ENCODE data around the gene TRAP1. TPM values are rescaled to one million over a fixed set of nuclear protein-coding genes. Genes with fewer than 3 reads are reported as not detected.

The TRAP1 gene
- 204 and 236 TPM in 2 replicates for polyA plus RNA-seq (2014; cell fraction: cytosol; rRNA removed)
- 403 and 415 TPM in 2 replicates for polyA plus RNA-seq (2014; cell fraction: nucleus; rRNA removed)

DNA sequence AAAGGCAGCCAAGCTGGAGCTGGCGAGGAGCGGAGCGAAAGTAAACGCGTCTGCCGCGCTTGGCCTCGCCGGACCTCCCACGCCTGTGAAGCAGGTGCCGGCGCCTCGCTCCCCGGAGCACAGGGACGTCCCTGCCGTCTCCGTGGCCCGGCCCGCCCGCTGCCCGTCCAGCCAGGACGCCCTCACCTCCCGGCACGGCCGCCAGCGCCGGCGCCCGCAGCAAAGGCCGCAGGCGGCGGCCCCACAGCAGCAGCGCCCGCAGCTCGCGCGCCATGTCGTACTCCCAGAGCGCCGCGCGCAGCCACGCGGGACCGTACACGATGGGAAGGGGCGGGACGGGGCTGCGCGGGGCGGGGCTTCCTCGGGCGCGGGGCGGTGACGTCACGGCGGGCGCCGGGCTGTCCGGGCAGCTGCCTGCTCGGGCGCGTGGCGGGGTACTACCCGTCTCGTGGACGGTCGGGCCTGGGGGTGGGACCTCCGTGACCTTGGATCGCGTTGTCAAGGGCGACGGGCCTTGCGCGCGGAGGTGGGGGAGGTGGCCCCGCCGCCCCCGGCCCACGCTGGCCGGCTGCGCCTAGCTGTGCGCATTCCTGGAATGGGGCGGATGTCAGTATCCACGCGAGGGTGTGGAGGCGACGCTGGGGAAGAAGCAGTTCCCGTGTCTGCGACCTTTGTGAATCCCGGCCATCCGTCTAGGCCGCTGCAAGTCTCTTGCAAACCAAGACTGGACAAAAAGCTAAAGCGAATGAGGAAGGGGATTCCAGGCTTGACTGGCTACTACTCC is at the start of gene TRAP1:
TSS of gene TRAP1 (minus strand) at position 290 of the 784 bp plus-strand sequence. CDS start at position 274, 16 bp downstream.
- peak; percentile 84 for DNase-seq (ENCODE audit: low spot score)

GRCh38 chr16:3766177-3766576 is 48.9 kb upstream of the TRAP1 start:
- no peak for DNase-seq (ENCODE audit: low spot score)

DNA sequence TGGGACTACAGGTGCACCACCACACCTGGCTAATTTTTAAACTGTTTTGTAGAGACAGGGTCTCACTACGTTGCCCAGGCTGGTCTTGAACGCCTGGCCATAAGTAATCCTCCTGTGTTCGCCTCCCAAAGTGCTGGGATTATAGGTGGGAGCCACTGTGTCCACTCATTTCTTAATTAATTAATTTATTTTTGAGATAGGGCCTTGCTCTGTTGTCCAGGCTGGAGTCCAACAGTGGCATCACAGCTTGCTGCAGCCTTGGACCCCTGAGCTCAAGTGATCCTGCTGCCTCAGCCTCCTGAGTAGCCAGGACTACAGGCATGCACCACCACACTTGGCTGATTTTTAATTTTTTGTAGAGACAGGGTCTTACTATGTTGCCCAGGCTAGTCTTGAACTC is 47.1 kb upstream of the TRAP1 start:
- DNase-seq (ENCODE audit: low spot score), result no peak

DNA sequence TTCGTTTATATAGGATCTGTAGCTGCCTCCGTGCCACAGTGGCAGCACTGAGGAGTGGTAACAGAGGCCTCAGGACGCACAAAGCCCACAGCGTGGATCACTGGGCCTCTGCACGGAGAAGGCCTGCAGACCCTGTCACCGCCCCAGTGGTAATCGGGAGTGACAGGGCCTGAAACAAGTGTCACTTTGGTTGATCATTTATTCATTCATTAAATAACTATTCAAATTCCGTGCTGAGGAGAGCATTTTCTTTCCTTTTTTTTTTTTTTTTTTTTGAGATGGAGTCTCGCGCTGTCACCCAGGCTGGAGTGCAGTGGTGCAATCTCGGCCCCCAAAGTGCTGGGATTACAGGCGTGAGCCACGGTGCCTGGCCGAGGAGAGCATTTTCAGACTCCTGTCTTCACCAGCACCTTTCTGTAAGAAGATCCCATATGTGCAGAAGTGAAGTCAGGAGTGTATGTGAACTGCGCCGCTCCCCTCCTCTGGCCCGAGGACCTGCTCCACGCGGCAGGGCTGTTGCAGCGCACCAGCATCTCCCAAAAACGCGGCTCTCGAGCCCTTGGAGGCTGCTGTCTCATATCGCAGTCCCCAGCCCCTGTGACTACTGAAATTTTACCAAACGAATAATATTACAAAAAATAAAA is 44.9 kb upstream of the TRAP1 start:
- no peak for DNase-seq (ENCODE audit: low spot score)

DNA sequence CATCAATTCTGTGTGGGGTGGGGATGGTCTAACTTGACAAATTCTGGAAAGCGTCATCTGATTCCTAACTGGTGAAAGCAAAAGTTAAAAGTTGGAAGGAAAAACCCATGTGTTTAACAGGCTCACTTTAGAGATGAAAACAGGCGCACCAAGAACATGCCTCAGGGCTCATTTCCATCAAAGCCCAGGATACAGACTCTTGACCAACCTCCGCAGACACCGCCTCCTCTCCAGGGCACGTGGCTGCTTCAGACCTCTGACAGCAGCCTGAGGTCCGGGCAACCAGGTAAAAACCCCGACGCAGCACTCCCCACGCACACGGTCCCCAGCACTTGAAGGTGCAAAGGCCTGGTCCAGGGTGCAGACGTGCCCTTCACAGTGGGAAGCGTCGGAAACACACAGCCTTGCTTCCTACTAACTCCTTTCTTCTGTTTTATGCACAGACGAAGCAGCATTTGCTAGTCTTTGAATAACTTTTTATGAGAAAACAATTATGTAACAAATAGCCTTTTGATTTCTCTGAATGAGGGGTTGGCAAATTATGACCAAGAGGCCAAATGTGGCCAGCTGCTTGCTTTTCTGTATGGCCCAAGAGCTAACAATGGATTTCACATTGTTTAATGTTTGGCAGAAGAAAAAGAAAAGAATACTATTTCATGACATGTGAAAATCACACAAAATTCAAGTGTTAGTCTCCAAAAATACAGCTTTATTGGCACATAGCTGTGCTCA is 44.2 kb upstream of the TRAP1 start:
- DNase-seq (ENCODE audit: low spot score), result no peak

DNA sequence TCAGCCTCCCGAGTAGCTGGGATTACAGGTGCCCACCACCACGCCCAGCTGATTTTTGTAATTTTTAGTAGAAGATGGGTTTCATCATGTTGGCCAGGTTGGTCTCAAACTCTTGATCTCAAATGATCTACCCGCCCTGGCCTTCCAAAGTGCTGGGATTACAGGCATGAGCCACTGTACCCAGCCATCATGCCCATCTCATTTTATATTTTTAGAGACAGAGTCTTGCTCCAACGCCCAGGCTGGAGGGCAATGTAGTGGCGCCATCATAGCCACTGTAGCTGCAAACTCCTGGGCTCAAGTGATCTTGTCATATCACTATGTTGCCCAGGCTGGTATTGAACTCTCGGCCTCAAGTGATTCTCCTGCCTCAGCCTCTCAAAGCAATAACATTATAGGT is 43.2 kb upstream of the TRAP1 start:
- DNase-seq (ENCODE audit: low spot score), result no peak

DNA sequence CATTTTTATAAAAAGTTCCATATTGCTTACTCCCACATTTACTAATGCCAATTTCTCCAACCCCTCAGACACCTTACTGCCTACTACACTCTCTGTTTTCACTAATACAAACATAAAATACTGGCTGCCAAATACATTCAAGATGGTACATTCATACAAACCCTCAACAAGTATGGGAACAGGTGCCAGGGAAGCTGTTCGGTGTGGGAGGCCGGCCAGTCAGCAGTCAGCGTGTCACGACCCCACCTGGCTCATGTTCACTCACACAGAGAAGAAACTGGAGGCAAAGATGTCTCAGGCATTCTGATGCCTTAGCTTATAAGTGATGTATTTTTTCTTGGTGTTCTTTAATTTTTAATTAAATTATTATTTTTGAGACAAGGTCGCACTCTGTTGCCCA is 42.4 kb upstream of the TRAP1 start:
- DNase-seq (ENCODE audit: low spot score), result no peak

DNA sequence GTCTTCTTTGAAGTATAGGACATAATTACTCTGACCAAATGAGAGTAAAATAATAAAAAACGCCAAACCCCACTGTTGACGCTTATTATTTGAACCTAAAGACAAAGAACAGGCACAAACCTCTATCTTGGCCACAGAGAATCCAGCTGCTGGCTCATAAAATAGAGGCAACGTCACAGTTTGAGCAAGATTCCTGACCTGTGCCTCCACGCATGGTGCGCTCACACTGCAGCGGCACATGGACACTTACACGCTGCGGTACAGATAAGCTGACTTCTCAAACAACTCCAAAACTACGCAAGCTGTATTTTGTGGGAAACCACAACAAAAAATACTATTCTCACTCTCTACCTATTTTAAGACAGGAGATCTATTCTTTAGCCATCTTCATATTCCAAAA is 38.8 kb upstream of the TRAP1 start:
- DNase-seq (ENCODE audit: low spot score), result no peak

DNA sequence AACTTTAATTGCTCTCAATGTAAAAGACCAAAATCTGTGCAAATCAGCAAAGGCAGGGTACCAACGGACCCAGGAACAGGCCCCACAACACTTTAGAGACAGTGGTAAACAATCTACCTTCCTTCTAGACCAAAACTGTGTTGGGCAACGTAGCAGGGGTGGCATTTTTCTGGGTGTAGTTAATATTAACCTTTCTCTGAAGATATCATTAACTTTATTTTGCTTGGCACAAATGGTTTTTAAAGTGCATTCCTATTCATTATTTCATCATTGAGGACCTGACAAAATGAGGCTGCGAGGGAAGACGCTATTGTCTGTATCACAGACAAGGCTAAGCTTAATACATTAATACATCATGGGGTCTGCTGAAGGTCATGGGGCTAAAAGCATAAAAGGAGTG is 37.9 kb upstream of the TRAP1 start:
- no peak for DNase-seq (ENCODE audit: low spot score)

DNA sequence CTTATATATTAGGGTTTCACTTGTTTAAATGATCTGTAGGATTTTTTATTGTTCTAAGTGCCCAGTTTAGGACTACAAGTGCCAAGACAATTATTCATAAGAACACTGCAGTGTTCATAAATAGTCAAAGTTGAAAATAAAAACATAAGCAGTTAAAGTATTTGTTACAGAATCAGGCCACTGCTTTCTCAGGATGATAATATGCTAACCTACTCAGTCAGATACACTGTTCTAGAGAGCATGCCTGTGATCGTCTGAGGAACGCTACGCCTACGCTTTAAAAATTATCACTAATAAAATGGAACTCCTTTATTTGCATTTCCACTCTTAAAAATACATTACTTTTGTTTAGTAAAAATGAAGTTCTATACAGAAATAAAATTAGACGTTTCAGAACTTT is 37.4 kb upstream of the TRAP1 start:
- no peak for DNase-seq (ENCODE audit: low spot score)

- no peak for DNase-seq (ENCODE audit: low spot score)
These were observed 36.9 kb upstream of the TRAP1 start for GRCh38 chr16:3754081-3754703.

DNA sequence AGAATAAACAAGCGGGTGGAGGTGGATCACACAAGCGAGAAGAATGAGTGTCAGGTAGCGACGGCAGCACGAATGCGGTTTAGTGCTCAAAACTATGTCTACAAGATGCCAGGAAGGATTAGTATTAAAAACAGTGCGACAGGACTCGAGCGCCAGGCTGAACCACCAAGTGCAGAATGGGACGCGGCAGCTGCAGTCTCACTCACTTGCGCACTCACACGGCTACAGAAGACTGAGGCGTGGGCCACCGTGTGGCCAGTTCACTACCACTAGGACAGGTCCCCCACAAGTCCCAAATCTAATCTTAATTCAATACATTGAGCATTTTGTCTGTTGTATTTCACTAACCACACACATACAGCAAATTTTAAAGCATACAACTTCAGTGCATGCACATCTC is 35.7 kb upstream of the TRAP1 start:
- DNase-seq (ENCODE audit: low spot score), result no peak

DNA sequence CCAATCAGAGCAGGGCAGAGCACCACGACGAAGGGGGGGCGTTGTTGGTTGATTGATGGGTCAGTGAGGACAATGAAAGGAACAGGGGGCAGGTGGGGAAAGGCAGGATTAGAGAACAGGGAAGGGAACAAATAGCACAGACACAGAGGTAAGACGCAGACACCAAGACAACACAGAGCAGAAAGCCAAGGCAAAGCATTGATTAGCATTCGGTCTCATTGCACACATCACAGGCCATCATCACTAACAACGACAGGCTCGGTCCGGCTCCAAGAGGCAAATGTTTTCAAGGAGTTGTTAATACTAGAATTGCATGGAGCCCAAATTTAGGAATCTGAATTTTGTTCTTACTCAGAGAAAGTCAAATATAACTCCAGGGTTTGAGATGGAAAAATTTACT is 34.6 kb upstream of the TRAP1 start:
- DNase-seq (ENCODE audit: low spot score), result no peak

DNA sequence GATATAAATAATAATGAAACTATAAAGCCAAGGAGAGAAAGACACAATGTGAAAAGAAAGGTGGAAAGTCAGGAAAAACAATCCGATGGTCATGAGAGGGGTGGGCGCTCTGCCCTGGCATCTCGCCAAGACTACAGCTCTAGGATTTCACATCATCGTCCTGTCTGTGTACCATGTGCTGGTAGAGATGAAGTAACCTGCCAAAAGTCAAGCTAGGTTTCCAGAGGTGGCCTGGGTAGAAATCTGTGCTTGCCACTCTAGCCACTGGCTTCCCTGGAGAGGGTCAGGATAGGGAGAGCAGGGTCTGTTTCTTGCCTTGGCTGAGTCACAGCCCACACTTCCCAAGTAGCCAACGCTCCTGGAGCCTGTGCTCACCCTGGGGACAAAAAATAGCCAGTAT is 31.0 kb upstream of the TRAP1 start:
- DNase-seq (ENCODE audit: low spot score), result no peak

DNA sequence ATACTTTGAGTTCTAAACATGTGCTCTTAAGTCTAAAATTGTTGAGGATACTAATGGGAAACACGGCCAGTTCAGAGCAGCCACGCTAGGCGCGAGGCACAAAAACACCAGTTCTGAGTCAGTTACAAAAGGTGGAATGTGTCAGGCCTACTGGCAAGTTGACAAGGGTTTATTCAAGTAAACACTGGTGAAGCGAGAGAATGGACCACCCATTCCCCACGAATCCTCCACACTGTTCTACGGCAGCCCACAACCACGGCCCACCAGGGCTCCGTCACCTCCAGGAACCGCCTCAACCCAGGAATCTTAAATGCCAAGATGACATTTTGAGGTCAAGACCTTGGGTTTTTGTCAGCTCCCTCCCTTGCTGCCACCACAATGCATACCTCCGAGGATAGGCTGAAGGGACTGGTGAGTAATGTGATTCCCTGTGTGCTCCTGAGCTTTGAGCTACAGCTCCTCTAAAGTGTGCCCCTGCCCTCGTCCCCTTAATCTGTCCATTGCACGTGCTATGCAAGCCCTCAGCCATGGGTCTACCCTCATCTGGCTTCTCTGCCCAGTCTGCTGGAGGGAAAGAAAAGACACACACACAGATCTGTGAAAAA is 28.5 kb upstream of the TRAP1 start:
- no peak for DNase-seq (ENCODE audit: low spot score)

GRCh38 chr16:3744018-3744417 is 26.7 kb upstream of the TRAP1 start:
- DNase-seq (ENCODE audit: low spot score), result no peak

DNA sequence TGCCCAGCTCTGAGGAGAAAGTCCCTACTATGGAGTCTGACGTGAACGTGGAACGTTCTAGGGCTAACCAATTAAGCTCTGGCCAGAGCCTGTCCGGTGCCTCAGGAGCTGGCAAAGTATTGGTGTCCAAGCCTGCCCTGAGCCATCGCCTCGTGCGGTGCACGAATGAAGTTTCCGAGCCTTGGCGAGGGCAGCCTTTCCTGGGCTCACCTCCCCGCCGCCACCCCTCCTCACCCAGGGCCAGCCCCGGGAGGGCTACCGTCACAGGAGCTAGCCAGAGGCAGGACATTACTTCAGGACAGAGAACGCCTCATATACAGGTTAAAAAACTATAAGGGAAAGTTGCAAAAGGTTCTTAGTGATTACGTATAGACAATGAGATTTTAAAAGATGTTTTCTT is 23.6 kb upstream of the TRAP1 start:
- DNase-seq (ENCODE audit: low spot score), result no peak

GRCh38 chr16:3740186-3740585 is 22.9 kb upstream of the TRAP1 start:
- no peak for DNase-seq (ENCODE audit: low spot score)

DNA sequence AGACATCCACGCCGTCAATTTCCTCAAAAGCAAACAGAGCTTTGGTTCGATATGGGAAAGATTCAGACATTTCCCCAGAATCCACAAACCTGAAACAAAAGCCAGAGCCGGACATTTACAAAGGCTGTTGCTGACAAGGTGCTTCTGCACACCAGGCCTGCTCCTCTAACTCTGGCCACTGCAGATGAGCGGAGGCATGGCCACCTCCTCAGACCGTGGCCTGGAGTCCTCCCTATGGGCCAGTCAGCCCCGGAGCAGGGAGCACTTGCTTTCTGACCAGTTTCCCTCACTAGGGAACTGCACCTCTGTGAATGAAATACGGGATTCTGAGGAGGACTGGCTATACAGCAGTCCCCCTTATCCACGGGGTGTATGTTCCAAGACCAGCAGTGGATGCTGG is 22.3 kb upstream of the TRAP1 start:
- DNase-seq (ENCODE audit: low spot score), result no peak

DNA sequence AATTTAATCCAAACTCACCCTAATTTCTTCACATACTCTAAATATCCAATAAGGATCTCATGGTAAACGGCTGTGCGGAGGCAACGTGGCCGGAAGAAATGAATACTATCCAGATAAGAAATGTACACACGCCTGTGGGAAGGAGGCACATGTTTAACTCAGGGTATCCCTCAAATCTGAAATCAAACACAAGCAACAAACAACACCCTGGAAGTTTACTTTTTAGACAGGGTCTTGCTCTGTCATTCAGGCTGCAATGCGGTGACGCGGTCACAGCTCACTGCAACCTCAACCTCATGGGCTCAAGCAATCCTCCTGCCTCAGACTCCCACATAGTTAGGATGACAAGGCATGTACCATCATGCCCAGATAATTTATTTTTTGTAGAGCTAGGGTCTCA is 21.2 kb upstream of the TRAP1 start:
- DNase-seq (ENCODE audit: low spot score), result no peak

GRCh38 chr16:3738128-3738527 is 20.8 kb upstream of the TRAP1 start:
- DNase-seq (ENCODE audit: low spot score), result no peak

DNA sequence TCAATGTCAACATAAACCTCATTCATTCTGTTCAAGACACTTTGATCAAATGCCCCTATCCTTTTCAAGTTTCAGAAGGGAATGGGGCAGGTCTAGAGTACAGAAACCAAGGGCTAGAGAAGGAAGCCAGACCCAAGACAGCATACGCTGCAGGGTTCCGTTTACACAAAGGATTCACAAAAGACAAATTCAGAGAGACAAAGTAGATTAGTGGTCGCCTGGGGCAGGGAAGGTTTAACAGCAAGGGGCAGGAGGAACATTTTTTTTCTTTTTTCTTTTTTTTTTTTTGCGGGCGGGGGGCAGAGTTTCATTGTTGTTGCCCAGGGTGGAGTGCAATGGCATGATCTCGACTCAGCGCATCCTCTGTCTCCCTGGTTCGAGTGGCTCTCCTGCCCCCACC is 19.9 kb upstream of the TRAP1 start:
- DNase-seq (ENCODE audit: low spot score), result no peak

Data from SK-N-DZ (cell line).